HG03196 (cell line): ENCODE data around the gene TTC36.
"Not testable (repeated sequence)": the region's sequence is repeated elsewhere in the genome, so short reads cannot be mapped to it uniquely, and the experiment has no call there.

Experiments used
- ATAC-seq: cut with Tn5 transposase; IDR thresholded peaks from one replicate; pipeline ENCODE4 v1.9.1; 2021; ENCODE audit not compliant: unreplicated experiment

Gene TTC36, protein sequence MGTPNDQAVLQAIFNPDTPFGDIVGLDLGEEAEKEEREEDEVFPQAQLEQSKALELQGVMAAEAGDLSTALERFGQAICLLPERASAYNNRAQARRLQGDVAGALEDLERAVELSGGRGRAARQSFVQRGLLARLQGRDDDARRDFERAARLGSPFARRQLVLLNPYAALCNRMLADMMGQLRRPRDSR

DNA sequence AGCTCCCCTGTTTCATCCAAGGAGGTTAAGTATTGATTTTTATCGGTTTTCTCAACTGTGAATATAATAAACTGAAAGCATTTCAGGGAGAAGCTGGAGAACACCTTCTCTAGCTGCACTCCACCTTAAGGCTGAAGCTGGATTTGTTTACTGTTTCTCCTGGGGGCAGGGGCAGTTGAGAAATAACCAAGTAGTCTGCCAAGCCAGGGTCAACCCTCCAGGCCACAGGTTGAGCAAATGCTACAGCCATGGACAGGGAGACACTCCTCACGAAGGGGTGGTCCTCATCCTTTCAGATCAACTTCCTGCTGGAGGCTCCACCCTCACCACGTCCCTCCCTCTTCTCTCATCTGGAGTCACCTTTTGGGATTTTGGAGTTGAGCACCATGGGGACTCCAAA lies at the start of gene TTC36:
TSS of gene TTC36 (plus strand) at position 366 of the 400 bp plus-strand sequence. CDS start at position 387, 21 bp downstream.
- no peak for ATAC-seq

DNA sequence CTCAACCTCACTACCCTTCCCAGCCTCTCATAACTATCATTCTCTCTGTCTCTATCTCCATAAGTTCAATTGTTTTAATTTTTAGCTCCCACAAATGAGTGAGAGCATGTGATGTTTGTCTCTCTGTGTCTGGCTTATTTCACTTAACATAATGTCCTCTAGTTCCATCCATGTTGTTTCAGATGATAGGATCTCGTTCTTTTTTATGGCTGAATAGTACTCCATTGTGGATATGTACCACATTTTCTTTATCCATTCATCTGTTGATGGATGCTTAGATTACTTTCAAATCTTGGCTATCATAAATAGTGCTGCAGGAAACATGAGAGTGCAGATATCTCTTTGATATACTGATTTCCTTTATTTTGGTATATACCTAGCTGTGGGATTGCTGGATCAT lies 46.0 kb upstream of the TTC36 start:
- not testable (repeated sequence) for ATAC-seq

DNA sequence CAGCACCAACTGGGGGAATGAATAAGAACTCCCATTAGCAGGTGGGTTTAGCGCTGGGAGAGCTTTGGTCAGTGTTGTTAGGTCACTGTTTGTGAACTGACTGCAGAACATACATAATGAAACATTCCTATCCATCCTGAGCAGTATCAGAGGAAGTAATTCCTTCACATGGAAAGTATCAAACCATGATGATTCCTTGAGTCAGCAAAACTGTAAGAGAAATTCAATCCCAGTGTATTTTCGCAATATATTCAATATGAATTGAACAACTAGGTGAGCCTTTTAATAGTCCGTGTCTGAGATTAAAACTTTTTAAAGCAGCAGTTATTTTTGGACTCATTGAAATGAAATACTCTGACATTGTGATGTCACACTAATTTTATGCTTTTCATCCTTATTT lies 42.9 kb upstream of the TTC36 start:
- ATAC-seq = no peak

DNA sequence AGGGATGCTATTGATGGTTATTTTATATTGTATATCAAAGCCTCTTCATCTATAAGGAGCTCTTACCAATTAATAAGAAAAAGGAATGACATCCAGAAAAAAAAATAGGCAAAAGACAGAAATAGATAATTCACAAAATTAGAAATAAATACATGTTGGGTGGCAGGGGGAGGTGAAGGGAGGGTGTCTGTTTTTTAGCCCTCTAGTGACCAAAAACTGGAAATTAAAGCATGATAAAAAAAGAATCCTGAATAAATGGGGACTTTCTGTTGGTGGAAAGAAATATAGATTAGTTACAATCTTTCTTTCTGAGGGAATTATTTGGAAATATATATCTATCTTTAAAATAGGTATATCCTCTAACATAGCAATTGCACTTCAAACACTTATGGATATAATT lies 42.0 kb upstream of the TTC36 start:
- ATAC-seq = no peak

DNA sequence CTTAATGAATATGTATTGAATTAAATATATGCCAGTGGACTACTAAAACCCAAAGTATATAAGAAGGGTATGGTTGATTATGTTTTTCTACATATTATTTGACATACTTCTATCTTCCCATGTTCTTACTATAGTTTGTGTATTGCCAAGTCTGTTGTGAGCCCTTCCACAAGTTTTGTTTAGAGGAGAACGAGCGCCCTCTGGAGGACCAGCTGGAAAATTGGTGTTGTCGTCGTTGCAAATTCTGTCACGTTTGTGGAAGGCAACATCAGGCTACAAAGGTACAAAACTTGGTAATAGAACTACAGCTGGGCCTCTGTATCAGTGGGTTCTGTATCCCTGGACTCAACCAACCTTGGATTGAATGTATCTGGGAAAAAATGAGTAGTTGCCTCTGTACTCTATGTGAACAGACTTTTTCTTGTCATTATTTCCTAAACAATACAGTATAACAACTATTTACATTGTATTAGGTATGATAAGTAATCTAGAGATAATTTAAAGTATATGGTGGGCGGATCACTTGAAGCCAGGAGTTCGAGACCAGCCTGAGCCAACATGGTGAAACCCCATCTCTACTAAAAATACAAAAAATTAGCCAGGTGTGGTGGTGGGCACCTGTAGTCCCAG lies 38.7 kb upstream of the TTC36 start:
- ATAC-seq = no peak

DNA sequence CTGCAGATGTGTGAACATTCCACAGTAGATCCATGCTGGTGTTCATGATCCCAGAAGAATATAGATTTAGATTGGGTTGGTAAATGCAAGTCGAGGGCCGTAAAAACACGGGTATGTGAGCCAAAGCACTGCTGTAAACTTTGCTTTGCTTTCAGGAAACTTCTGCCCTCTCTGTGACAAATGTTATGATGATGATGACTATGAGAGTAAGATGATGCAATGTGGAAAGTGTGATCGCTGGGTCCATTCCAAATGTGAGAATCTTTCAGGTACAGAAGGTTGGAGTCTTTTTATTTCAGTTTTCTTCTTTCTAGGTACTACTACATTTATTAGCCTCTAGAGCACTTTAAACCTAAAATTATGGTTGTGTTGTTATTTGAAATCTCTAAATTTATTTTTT lies 36.2 kb upstream of the TTC36 start:
- ATAC-seq = no peak

DNA sequence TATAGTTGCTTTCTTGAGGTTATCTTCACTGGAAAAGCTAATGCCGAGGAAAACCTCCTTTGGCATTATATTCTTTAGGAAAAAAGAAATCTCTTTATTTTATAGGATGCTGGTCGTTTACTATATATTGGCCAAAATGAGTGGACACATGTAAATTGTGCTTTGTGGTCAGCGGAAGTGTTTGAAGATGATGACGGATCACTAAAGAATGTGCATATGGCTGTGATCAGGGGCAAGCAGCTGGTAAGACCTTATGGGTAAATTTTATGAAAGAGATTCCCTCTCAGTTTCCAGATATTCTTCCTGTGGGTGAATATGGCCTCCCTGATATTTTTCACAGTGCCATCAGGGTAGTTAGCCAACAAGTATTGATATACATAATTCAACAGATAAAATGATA lies 29.4 kb upstream of the TTC36 start:
- no peak for ATAC-seq

DNA sequence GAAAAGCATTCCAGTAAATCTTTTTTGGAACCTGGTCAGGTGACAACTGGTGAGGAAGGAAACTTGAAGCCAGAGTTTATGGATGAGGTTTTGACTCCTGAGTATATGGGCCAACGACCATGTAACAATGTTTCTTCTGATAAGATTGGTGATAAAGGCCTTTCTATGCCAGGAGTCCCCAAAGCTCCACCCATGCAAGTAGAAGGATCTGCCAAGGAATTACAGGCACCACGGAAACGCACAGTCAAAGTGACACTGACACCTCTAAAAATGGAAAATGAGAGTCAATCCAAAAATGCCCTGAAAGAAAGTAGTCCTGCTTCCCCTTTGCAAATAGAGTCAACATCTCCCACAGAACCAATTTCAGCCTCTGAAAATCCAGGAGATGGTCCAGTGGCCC lies 24.1 kb upstream of the TTC36 start:
- no peak for ATAC-seq

DNA sequence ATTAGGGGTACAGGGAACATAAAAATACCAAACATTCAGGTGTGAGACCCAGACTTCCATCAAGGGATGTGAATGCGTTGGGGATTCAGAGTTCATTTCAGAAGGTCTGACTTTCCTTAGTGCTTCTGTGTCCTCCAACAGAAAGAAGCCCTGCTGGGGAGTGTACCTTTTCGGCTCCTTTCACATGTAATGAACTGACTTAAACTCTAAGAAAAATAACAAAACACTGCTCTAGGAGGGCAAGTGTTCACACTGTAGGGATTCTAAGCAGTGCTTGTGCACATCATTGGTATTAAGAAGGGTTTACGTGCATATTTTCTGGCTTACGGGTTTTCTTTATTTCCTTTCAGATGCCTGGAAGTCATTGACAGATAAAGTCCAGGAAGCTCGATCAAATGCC lies 15.7 kb upstream of the TTC36 start:
- no peak for ATAC-seq

DNA sequence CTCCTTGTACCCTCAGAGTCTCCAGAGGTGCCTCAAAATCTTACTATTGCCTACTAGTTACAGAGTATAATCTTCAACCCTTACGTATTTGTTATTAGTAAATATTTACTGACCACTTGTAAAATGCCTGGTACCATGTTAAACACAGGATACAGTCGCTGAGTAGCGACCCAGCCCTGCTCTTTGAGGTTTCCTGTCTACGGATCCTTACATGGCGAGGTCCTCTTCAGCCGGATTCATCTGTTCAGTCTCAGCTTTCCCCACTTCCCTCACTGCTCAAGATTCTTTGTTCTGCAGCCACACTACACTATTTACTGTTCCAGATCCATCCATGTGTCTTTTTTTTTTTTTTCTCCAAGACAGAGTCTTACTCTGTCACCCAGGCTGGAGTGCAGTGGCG lies 13.2 kb upstream of the TTC36 start:
- no peak for ATAC-seq

DNA sequence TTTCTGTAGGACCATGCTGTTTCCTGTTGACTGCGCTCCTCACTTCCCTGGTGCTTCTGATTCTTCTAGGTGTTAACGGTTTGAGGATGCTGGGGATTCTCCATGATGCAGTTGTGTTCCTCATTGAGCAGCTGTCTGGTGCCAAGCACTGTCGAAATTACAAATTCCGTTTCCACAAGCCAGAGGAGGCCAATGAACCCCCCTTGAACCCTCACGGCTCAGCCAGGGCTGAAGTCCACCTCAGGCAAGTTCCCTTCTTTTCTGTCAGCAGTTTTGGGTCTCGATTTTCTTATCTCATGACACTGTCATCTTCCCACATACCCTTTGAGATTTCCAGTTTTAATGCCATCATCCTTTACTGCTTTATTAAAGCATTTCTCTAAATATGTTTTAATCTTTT lies 7.7 kb upstream of the TTC36 start:
- no peak for ATAC-seq

DNA sequence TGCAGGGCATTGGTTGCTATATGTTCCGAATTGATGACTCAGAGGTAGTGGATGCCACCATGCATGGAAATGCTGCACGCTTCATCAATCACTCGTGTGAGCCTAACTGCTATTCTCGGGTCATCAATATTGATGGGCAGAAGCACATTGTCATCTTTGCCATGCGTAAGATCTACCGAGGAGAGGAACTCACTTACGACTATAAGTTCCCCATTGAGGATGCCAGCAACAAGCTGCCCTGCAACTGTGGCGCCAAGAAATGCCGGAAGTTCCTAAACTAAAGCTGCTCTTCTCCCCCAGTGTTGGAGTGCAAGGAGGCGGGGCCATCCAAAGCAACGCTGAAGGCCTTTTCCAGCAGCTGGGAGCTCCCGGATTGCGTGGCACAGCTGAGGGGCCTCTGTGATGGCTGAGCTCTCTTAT lies 5.4 kb upstream of the TTC36 start:
- peak; percentile 53 for ATAC-seq

DNA sequence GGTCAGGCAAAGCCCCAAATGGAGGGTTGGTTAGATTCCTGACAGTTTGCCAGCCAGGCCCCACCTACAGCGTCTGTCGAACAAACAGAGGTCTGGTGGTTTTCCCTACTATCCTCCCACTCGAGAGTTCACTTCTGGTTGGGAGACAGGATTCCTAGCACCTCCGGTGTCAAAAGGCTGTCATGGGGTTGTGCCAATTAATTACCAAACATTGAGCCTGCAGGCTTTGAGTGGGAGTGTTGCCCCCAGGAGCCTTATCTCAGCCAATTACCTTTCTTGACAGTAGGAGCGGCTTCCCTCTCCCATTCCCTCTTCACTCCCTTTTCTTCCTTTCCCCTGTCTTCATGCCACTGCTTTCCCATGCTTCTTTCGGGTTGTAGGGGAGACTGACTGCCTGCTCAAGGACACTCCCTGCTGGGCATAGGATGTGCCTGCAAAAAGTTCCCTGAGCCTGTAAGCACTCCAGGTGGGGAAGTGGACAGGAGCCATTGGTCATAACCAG lies 4.7 kb upstream of the TTC36 start:
- ATAC-seq = no peak

DNA sequence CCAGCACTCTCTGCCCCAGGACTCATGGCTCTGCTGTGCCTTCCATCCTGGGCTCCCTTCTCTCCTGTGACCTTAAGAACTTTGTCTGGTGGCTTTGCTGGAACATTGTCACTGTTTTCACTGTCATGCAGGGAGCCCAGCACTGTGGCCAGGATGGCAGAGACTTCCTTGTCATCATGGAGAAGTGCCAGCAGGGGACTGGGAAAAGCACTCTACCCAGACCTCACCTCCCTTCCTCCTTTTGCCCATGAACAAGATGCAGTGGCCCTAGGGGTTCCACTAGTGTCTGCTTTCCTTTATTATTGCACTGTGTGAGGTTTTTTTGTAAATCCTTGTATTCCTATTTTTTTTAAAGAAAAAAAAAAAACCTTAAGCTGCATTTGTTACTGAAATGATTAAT lies 2.9 kb upstream of the TTC36 start:
- no peak for ATAC-seq

DNA sequence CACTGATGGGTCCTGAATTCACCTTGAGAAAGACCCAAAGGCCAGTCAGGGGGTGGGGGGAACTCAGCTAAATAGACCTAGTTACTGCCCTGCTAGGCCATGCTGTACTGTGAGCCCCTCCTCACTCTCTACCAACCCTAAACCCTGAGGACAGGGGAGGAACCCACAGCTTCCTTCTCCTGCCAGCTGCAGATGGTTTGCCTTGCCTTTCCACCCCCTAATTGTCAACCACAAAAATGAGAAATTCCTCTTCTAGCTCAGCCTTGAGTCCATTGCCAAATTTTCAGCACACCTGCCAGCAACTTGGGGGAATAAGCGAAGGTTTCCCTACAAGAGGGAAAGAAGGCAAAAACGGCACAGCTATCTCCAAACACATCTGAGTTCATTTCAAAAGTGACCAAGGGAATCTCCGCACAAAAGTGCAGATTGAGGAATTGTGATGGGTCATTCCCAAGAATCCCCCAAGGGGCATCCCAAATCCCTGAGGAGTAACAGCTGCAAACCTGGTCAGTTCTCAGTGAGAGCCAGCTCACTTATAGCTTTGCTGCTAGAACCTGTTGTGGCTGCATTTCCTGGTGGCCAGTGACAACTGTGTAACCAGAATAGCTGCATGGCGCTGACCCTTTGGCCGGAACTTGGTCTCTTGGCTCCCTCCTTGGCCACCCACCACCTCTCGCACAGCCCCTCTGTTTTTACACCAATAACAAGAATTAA lies 2.4 kb upstream of the TTC36 start:
- ATAC-seq = no peak

DNA sequence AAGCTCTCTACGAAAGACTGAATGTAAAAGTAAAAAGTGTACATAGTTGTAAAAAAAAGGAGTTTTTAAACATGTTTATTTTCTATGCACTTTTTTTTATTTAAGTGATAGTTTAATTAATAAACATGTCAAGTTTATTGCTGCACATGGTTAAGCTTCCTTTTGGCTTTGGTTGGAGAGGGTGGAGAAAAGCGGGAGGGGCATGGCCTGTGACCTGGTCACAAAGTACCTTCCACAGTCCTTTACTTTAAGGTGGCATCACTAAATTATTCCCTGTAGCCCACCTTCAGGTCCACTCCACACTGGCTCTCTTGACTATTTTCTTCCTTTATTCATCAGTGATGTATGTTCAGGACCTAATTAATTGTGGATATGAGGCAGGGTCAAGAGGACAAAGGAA lies 586 bp upstream of the TTC36 start:
- ATAC-seq = no peak

DNA sequence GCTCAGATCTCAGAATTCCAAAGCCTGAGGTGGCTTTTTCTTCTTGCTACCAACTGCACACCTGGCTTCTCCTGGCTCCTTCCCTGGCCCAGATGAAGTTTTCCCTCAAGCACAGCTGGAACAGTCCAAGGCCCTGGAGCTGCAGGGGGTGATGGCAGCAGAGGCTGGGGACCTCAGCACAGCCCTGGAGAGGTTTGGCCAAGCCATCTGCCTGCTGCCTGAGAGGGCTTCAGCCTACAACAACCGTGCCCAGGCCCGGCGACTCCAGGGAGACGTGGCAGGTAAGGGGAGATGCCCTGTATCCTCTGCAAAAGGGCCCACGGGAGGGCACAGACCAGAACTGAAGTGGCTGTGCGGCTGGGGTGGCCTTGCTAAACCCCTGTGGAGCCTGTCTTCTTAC lies 1.2 kb downstream of the TTC36 start:
- no peak for ATAC-seq

DNA sequence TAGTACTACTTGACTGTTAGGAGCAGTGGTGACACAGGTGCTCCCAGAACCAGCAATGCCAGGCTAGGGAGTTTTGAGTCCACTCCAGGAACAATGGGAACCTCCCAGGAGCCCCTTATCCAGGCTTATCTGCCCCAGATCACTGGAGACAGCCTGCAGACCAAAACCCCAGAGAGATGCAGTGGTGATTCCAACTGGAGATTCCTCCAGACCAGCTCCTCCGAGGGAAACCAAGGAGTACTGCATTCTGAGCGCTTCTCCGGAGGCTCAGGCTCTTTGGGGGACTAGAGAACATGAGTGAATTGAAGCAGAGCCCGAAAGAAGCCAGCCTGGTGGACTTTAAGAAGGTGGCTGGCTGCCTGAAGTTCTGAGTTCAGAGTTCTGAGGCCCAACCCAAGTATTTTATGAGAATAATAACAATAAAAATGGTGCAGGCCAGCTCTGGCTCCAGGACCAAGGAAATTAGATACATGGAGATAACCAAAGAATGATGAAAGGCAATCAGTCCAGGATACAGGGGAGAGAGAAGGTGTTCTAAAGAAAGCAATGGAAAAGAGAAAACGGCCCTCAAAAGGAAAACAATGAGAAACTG lies 2.4 kb downstream of the TTC36 start:
- ATAC-seq = no peak

DNA sequence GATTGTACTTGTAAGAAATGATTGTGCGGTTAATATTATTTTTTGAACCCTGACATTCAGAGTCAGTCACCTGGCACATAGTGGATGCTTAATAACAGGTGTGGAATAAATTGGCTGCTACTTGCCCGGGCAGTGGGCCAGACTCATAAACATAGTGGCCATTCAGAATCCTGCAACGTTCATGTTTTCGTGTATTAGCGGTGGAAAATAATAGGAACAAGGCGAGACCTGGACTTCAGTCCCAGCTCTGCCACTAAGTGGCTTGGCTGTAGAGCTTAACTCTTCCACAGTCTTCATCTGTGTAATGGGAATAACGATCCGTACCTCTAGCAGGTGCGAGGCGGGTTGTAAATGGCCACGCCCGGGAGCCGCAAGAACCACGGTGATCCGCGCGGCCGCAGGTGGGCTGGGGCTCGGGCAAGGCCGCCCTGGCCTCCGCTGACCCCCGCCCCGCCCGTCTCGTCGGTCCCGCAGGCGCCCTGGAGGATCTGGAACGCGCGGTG lies 3.0 kb downstream of the TTC36 start:
- no peak for ATAC-seq

DNA sequence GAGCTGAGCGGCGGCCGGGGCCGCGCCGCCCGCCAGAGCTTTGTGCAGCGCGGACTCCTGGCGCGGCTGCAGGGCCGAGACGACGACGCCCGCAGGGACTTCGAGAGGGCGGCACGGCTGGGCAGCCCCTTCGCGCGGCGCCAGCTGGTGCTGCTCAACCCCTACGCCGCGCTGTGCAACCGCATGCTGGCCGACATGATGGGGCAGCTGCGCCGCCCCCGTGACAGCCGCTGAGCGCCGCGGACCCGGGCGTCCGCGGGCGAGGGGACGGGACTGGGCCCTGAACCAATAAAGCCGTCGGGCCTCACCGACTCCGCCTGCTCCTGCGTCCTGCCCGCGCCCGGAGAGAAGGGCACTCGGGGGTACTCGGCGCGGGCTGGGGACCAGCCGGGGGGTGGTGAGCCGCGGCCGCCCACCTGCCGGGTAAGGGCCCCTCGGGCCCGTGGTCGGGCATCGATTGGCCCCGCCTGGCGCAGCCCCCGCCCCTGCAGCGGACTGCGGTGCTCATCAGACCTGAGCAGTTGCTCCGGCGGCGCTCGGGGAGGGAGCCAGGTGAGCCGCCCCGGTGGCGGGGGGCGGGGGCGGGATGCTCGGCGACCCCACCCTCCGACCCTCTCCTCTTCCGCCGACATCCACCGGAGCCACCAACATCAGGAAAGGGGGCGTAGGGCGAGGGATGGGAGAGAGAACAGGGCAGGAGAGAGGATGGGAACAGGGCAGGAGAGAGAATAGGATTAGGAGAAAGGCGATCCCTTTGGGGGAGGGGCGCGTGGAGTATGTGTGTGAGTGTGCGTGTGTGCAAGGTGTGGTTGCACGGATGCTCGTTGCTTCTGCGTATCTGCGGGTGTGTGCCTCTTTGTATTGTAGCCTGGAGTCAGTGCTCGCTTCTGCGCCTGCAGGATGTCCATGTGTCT lies 3.7 kb downstream of the TTC36 start, which contains the start of gene TMEM25:
TSS of gene TMEM25 (plus strand) at position 510 of the 914 bp plus-strand sequence. CDS start 610 bp downstream, outside the sequence.
- no peak for ATAC-seq
